HEK293 (cell line): ENCODE measurements around the gene ABCA5.
A peak's percentile ranks its signal among the peaks of the same experiment; 100 is the strongest.

Source experiments
- CTCF ChIA-PET: fragments of 350-600 bp; formaldehyde crosslinking; extraction: SDS; loops from one replicate; lab custom pipeline; 2021; ENCODE audit warnings: antibody characterized with exemption; lab: Yijun Ruan, JAX
- POLR2A ChIA-PET: fragments of 300-600 bp; formaldehyde crosslinking; extraction: SDS; loops from one replicate; lab custom pipeline; 2020; ENCODE audit warnings: antibody characterized with exemption, inconsistent platforms; lab: Yijun Ruan, JAX
- H3K27ac ChIP-seq: fragments of 200-500 bp; sonication (Bioruptor generic); 2 replicates; pipeline ENCODE4 v1.5.1; 2014; ENCODE audit warnings: low read depth, low read length, control low read depth, inconsistent platforms; ENCODE audit errors: extremely low read depth
- H3K36me3 ChIP-seq, 2 experiments: fragments of 200-500 bp in 1 of 2; sonication (Bioruptor generic) in 1 of 2; 1 replicate in 1 of 2; 2 replicates in 1 of 2; pipeline ENCODE4 v1.5.1; 2014 to 2017; ENCODE audit warnings: inconsistent platforms in 2 of 2, low read length in 2 of 2; ENCODE audit not compliant: control insufficient read depth in 2 of 2, insufficient read depth in 1 of 2
- H3K4me1 ChIP-seq: fragments of 200-500 bp; sonication (Bioruptor generic); 2 replicates; pipeline ENCODE4 v1.5.1; 2014; ENCODE audit warnings: mild to moderate bottlenecking, low read length, inconsistent platforms; ENCODE audit not compliant: control insufficient read depth, insufficient read depth
- H3K4me3 ChIP-seq: 2 replicates; pipeline ENCODE4 v1.5.1; 2011; ENCODE audit warnings: low read depth, mild to moderate bottlenecking, control low read depth, low read length, moderate library complexity
- H3K9me3 ChIP-seq: fragments of 200-500 bp; sonication (Bioruptor generic); 2 replicates; pipeline ENCODE4 v1.5.1; 2014; ENCODE audit warnings: low read depth, low read length, inconsistent platforms; ENCODE audit not compliant: control insufficient read depth, insufficient read depth
- BCL11A ChIP-seq: fragments of 450-650 bp; formaldehyde crosslinking; IDR thresholded peaks from 2 replicates; pipeline ENCODE4 v1.5.1; 2016; ENCODE audit warnings: low read depth, missing biosample characterization, missing genetic modification characterization
- GLIS1 ChIP-seq: fragments of 450-650 bp; formaldehyde crosslinking; IDR thresholded peaks from 2 replicates; pipeline ENCODE4 v1.5.1; 2016; ENCODE audit warnings: missing biosample characterization, missing genetic modification characterization
- KLF16 ChIP-seq: fragments of 450-650 bp; formaldehyde crosslinking; IDR thresholded peaks from 2 replicates; pipeline ENCODE4 v1.5.1; 2017; ENCODE audit warnings: missing biosample characterization, missing genetic modification characterization
- KLF9 ChIP-seq: fragments of 450-650 bp; formaldehyde crosslinking; IDR thresholded peaks from 2 replicates; pipeline ENCODE4 v1.5.1; 2016; ENCODE audit warnings: missing biosample characterization, missing genetic modification characterization, low read depth
- MEIS1 ChIP-seq: sonication (generic); formaldehyde crosslinking; IDR thresholded peaks from 2 replicates; pipeline ENCODE4 v1.8.1; 2022; ENCODE audit warnings: missing genetic modification reagents, mild to moderate bottlenecking, borderline replicate concordance
- ZNF211 ChIP-seq: fragments of 450-650 bp; formaldehyde crosslinking; IDR thresholded peaks from 2 replicates; pipeline ENCODE4 v1.5.1; 2016; ENCODE audit warnings: low read depth, missing biosample characterization, missing genetic modification characterization
- ZNF274 ChIP-seq, 2 experiments: fragments of 200-500 bp in 1 of 2; fragments of 450-650 bp in 1 of 2; sonication (Bioruptor generic) in 1 of 2; formaldehyde crosslinking in 1 of 2; IDR thresholded peaks; 2 replicates each; pipeline versions ENCODE4 v1.5.1 to v1.6.1; 2014 to 2016; ENCODE audit warnings: borderline replicate concordance in 1 of 2, inconsistent platforms in 1 of 2, low read length in 1 of 2, missing biosample characterization in 1 of 2, missing genetic modification characterization in 1 of 2
- ZNF324 ChIP-seq: fragments of 450-650 bp; formaldehyde crosslinking; IDR thresholded peaks from 2 replicates; pipeline ENCODE4 v1.5.1; 2016; ENCODE audit warnings: missing biosample characterization, missing genetic modification characterization
- ZNF501 ChIP-seq: fragments of 450-650 bp; formaldehyde crosslinking; IDR thresholded peaks from 2 replicates; pipeline ENCODE4 v1.5.1; 2016; ENCODE audit warnings: missing biosample characterization, missing genetic modification characterization
- ZNF521 ChIP-seq: fragments of 450-650 bp; formaldehyde crosslinking; IDR thresholded peaks from 2 replicates; pipeline ENCODE4 v1.5.1; 2017; ENCODE audit warnings: missing biosample characterization, mild to moderate bottlenecking, missing genetic modification characterization
- ZNF585B ChIP-seq: fragments of 450-650 bp; formaldehyde crosslinking; IDR thresholded peaks from 2 replicates; pipeline ENCODE4 v1.5.1; 2016; ENCODE audit warnings: missing biosample characterization, missing genetic modification characterization
- ZNF596 ChIP-seq: fragments of 450-650 bp; IDR thresholded peaks from 2 replicates; pipeline ENCODE4 v1.5.0; 2018; ENCODE audit warnings: missing biosample characterization, mild to moderate bottlenecking, missing genetic modification characterization, moderate library complexity
- ZNF654 ChIP-seq: fragments of 450-650 bp; formaldehyde crosslinking; IDR thresholded peaks from 2 replicates; pipeline ENCODE4 v1.5.1; 2016; ENCODE audit warnings: low read depth, missing biosample characterization, missing genetic modification characterization
- ZNF747 ChIP-seq: fragments of 450-650 bp; formaldehyde crosslinking; IDR thresholded peaks from 2 replicates; pipeline ENCODE4 v1.5.1; 2016; ENCODE audit warnings: missing biosample characterization, missing genetic modification characterization
- TF ChIP-seq, protein P1 (sequence below): fragments of 450-650 bp; formaldehyde crosslinking; conservative IDR thresholded peaks from 2 replicates; pipeline ENCODE4 v1.5.1; 2016; ENCODE audit warnings: low read depth, missing biosample characterization, missing genetic modification characterization
- TF ChIP-seq, protein P2 (sequence below): fragments of 450-650 bp; formaldehyde crosslinking; IDR thresholded peaks from 2 replicates; pipeline ENCODE4 v1.5.1; 2016; ENCODE audit warnings: missing biosample characterization, missing genetic modification characterization
- TF ChIP-seq, protein P3 (sequence below): fragments of 450-650 bp; formaldehyde crosslinking; IDR thresholded peaks from 2 replicates; pipeline ENCODE4 v1.5.1; 2016; ENCODE audit warnings: missing biosample characterization, missing genetic modification characterization
- TF ChIP-seq, protein P4 (sequence below): sonication (generic); formaldehyde crosslinking; IDR thresholded peaks from 2 replicates; pipeline ENCODE4 v1.8.1; 2022; ENCODE audit warnings: mild to moderate bottlenecking, moderate library complexity, missing genetic modification reagents

ABCA5 gene

DNA sequence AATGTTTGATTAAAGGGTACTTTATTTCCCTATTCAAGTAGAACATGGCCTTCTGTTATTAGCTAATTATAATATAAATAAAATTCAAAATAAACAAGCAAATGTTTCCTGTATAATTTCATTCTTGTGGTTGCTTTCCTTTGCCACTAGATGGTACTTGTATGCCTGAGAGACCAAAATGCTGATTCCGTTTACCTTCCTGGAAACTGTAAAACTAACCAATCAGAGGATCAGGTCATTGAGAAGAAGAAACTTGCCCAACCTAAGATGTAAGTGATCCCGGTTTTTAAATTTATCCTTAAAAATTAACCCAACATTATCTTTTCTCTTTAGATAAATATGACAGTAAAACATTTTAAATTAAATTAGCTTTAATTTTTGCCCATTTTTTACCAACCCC is 8.1 kb upstream of the ABCA5 start:
- no peaks in the 10 kb centered on the region for H3K36me3 ChIP-seq
- POLR2A ChIA-PET, result interaction anchor here (2.7 kb wide), 1 partner anchor 8 kb away, joined by 7 read pairs; the partner anchor contains the start of gene ABCA5
- TF ChIP-seq KLF16 (tag by site-specific recombination) (no peak), ZNF654 (tag by site-specific recombination) (peak; percentile 17; the same call in 1 of the 2 replicates)
- no peak overlapping the region for H3K27ac ChIP-seq
- CTCF ChIA-PET, result interaction anchor here (0.6 to 4.3 kb wide), 12 partner anchors 9 to 190 kb away, joined by 3 to 31 read pairs (median 4); partner anchors contain the start of gene ABCA5
- no peaks in the 10 kb centered on the region; the same call in 1 of the 2 replicates for H3K9me3 ChIP-seq
- no peak overlapping the region for H3K4me3 ChIP-seq
- H3K4me1 ChIP-seq, result no peaks in the 10 kb centered on the region

DNA sequence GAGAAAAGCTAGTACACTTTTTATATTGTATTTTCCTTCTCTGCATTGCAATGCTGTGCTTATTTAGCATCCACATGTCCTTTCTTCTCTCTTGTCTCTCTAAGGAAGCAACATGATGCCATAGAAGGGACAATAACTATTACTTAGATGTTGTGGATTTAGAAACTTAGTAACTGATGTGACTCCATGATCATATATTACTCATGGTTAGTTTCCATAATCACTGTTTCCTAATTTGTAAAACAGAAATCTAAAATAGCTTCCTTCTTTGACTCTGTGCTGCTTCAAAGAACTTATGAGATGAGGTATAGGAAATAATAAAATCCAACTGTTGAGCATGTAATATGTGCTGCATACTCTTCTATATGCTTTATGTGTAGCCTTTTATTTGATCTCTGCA is 6.6 kb upstream of the ABCA5 start:
- Histone ChIP-seq H3K27ac (no peak overlapping the region), H3K9me3 (no peaks in the 10 kb centered on the region; the same call in 1 of the 2 replicates), H3K4me1 (no peaks in the 10 kb centered on the region), H3K36me3 (no peaks in the 10 kb centered on the region), H3K4me3 (no peak overlapping the region)
- TF ChIP-seq ZNF324 (tag by site-specific recombination) (no peak), BCL11A (tag by site-specific recombination) (no peak), GLIS1 (tag by site-specific recombination) (no peak), ZNF521 (tag by site-specific recombination) (no peak), ZNF211 (tag by site-specific recombination) (no peak), KLF9 (tag by site-specific recombination) (no peak), MEIS1 (CRISPR knock-in tag) (no peak), ZNF501 (tag by site-specific recombination) (no peak), ZNF747 (no peak), ZNF274 (IDR thresholded peaks at IDR 0.05; ENCODE audit: low read length) (no peak), ZNF274 (tag by site-specific recombination; IDR thresholded peaks at IDR 0.05; ENCODE audit: borderline replicate concordance) (no peak), ZNF585B (tag by site-specific recombination) (no peak), ZNF596 (tag by site-specific recombination) (no peak)
- TF ChIP-seq, protein P1, sequence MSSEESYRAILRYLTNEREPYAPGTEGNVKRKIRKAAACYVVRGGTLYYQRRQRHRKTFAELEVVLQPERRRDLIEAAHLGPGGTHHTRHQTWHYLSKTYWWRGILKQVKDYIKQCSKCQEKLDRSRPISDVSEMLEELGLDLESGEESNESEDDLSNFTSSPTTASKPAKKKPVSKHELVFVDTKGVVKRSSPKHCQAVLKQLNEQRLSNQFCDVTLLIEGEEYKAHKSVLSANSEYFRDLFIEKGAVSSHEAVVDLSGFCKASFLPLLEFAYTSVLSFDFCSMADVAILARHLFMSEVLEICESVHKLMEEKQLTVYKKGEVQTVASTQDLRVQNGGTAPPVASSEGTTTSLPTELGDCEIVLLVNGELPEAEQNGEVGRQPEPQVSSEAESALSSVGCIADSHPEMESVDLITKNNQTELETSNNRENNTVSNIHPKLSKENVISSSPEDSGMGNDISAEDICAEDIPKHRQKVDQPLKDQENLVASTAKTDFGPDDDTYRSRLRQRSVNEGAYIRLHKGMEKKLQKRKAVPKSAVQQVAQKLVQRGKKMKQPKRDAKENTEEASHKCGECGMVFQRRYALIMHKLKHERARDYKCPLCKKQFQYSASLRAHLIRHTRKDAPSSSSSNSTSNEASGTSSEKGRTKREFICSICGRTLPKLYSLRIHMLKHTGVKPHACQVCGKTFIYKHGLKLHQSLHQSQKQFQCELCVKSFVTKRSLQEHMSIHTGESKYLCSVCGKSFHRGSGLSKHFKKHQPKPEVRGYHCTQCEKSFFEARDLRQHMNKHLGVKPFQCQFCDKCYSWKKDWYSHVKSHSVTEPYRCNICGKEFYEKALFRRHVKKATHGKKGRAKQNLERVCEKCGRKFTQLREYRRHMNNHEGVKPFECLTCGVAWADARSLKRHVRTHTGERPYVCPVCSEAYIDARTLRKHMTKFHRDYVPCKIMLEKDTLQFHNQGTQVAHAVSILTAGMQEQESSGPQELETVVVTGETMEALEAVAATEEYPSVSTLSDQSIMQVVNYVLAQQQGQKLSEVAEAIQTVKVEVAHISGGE (tag by site-specific recombination), result no peak
- TF ChIP-seq, protein P2, sequence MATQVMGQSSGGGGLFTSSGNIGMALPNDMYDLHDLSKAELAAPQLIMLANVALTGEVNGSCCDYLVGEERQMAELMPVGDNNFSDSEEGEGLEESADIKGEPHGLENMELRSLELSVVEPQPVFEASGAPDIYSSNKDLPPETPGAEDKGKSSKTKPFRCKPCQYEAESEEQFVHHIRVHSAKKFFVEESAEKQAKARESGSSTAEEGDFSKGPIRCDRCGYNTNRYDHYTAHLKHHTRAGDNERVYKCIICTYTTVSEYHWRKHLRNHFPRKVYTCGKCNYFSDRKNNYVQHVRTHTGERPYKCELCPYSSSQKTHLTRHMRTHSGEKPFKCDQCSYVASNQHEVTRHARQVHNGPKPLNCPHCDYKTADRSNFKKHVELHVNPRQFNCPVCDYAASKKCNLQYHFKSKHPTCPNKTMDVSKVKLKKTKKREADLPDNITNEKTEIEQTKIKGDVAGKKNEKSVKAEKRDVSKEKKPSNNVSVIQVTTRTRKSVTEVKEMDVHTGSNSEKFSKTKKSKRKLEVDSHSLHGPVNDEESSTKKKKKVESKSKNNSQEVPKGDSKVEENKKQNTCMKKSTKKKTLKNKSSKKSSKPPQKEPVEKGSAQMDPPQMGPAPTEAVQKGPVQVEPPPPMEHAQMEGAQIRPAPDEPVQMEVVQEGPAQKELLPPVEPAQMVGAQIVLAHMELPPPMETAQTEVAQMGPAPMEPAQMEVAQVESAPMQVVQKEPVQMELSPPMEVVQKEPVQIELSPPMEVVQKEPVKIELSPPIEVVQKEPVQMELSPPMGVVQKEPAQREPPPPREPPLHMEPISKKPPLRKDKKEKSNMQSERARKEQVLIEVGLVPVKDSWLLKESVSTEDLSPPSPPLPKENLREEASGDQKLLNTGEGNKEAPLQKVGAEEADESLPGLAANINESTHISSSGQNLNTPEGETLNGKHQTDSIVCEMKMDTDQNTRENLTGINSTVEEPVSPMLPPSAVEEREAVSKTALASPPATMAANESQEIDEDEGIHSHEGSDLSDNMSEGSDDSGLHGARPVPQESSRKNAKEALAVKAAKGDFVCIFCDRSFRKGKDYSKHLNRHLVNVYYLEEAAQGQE (tag by site-specific recombination), result no peak
- TF ChIP-seq, protein P3, sequence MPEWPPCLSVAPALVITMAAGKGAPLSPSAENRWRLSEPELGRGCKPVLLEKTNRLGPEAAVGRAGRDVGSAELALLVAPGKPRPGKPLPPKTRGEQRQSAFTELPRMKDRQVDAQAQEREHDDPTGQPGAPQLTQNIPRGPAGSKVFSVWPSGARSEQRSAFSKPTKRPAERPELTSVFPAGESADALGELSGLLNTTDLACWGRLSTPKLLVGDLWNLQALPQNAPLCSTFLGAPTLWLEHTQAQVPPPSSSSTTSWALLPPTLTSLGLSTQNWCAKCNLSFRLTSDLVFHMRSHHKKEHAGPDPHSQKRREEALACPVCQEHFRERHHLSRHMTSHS (tag by site-specific recombination), result no peak
- TF ChIP-seq, protein P4, sequence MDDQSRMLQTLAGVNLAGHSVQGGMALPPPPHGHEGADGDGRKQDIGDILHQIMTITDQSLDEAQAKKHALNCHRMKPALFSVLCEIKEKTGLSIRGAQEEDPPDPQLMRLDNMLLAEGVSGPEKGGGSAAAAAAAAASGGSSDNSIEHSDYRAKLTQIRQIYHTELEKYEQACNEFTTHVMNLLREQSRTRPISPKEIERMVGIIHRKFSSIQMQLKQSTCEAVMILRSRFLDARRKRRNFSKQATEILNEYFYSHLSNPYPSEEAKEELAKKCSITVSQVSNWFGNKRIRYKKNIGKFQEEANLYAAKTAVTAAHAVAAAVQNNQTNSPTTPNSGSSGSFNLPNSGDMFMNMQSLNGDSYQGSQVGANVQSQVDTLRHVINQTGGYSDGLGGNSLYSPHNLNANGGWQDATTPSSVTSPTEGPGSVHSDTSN (CRISPR knock-in tag), result no peak
- POLR2A ChIA-PET, result no interaction called here
- CTCF ChIA-PET, result interaction anchor here (0.9 to 4.3 kb wide), 5 partner anchors 10 to 191 kb away, joined by 3 to 31 read pairs (median 4); no protein-coding TSS in a partner anchor
